ENCODE measurements around the gene RNF150. TPM values are rescaled to one million over a fixed set of nuclear protein-coding genes. Genes with fewer than 3 reads are reported as not detected.

Gene RNF150
- total RNA-seq, 4 donors from 2014 or later = 10.2 to 34.5 (median 24.2) TPM

DNA sequence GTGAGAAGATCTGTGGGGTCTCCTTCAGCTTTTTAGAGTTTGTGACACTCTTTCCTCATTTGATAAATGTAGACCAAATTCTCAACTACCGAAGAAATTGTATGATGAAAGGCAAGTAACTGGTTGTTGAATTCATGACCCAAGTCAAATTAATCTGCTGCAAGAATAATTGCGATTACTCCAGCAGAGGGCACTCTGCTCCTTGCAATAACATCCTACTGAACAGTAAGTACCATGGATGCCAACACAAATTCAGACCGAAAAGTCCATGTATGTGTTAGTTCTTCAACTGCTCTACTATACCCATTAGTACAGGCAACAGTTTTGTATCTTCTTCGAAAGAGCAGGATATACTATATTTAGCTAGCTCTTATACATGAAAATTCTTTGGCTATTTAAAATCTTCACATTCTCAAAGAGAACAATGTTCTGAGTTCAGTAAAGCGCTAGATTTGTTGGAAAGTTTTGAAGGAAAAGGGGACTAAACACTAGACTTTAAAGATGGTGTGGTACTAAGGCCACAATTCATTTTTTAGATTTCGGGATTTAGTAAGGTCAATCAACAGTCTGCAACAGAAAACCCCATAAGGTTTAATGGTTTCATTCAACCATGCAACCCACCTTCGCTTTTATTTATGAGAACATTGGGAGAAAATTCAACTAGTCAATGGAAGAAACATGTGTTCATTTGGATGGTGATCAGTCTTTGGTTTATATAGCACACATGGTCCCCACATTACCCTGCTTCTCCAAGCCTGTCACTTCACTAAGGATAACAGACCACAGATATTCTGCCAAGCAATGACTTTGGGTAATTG lies 271.7 kb downstream of the RNF150 start:
- Histone ChIP-seq H3K4me3 (replicated peaks in 1 of 3) (no peak overlapping the region), H3K27ac (no peak overlapping the region), H3K27me3 (no peaks in the 10 kb centered on the region), H3K9me3 (no peaks in the 10 kb centered on the region), H3K36me3 (no peaks in the 10 kb centered on the region), H3K4me1 (no peaks in the 10 kb centered on the region)
- intact Hi-C loops (cut with DNase I) = loop anchor here (5.0 kb wide), 1 partner anchor 271 kb away; the partner anchor contains the start of gene RNF150
- WGBS, 2 donors = 34 to 44% methylated on average over 7 of the region's 7 CpGs
- peak; percentile 75 to 76 for DNase-seq
- TF ChIP-seq, protein P1, sequence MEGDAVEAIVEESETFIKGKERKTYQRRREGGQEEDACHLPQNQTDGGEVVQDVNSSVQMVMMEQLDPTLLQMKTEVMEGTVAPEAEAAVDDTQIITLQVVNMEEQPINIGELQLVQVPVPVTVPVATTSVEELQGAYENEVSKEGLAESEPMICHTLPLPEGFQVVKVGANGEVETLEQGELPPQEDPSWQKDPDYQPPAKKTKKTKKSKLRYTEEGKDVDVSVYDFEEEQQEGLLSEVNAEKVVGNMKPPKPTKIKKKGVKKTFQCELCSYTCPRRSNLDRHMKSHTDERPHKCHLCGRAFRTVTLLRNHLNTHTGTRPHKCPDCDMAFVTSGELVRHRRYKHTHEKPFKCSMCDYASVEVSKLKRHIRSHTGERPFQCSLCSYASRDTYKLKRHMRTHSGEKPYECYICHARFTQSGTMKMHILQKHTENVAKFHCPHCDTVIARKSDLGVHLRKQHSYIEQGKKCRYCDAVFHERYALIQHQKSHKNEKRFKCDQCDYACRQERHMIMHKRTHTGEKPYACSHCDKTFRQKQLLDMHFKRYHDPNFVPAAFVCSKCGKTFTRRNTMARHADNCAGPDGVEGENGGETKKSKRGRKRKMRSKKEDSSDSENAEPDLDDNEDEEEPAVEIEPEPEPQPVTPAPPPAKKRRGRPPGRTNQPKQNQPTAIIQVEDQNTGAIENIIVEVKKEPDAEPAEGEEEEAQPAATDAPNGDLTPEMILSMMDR (IDR thresholded peaks at IDR 0.05) = peak; percentile 45 to 94 (median 71)
- TF ChIP-seq POLR2A (IDR thresholded peaks at IDR 0.05) = no peak

DNA sequence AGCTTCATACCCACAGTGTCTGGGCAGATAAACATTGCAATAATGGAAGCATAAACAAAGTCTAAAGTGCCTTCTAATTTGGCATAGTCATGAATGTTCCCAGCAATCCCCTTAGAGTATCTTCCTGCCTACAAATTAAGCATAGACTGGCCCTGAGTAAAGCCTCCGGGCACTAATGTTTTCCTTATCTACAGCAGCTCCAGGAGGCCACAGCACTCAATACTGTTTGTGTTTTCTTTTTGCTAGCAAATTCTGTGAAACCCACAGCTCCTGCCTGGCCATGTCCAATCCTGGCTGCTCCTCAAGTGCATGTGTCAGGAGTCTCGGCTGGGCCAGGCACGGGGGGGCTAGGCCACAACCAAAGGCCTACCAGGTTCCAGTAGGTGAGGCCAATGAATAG lies 274.4 kb downstream of the RNF150 start:
- TF ChIP-seq, protein P1 (IDR thresholded peaks at IDR 0.05) = no peak
- TF ChIP-seq POLR2A (IDR thresholded peaks at IDR 0.05) = no peak
- H3K4me1 ChIP-seq = no peaks in the 10 kb centered on the region
- H3K9me3 ChIP-seq = no peaks in the 10 kb centered on the region
- no peak overlapping the region for H3K4me3 ChIP-seq (replicated peaks in 1 of 3)
- intact Hi-C loops (cut with DNase I) = loop anchor here (10.0 kb wide), 1 partner anchor 494 kb away; no protein-coding TSS in a partner anchor
- 32 to 41% methylated on average over 3 of the region's 3 CpGs for WGBS, 2 donors
- peak; percentile 67 to 70 for DNase-seq
- no peaks in the 10 kb centered on the region for H3K36me3 ChIP-seq
- no peaks in the 10 kb centered on the region for H3K27me3 ChIP-seq
- peak overlapping the region in 1 of 3 donors; percentile 20 for H3K27ac ChIP-seq

DNA sequence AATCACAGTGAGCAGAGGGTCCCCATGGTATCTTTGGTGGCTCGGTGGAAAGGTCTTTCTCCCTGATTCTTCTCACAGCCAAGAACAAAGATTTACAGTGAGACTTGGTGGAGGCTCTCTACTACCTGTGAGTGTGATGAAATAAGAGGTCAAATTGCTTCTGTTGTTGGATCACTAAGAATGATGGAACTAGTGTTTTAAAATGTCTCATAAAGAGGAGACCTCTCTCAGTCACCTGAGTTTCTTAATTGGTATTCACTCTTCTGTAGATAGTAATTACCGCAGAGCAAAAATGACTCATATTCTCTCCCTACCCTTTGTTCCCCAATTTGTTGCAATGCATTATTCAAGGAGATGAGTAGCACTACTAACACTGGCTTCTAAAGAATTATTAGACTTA lies 276.2 kb downstream of the RNF150 start:
- 88 to 95% methylated on average over 2 of the region's 2 CpGs for WGBS, 2 donors
- no peaks in the 10 kb centered on the region for H3K4me1 ChIP-seq
- H3K27ac ChIP-seq = no peak overlapping the region

DNA sequence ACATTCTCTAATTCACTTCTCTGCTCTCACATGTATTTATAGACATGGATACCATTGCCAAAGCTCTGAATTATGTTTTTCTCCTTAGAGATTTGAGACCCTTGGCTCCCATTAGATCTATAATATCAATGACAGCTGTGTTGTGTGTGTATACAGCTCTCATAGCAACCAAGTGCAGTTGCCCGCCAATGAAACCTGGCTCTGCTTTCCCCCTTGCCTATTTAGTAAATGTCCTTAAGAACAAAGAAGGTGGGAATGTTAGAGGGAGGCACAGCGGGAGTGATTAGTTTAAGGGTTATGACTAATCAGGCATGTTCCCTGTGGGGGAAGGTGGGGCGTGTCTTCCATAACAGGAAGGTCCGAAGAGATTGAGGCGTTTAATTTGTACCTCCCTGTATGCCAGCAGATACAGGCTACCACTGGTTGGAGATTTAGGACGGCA lies 276.6 kb downstream of the RNF150 start:
- H3K9me3 ChIP-seq = no peaks in the 10 kb centered on the region
- no peak overlapping the region for H3K4me3 ChIP-seq (replicated peaks in 1 of 3)
- intact Hi-C loops (cut with DNase I) = loop anchor here (10.0 kb wide), 1 partner anchor 492 kb away; no protein-coding TSS in a partner anchor
- DNase-seq = no peak
- H3K27ac ChIP-seq = no peak overlapping the region
- H3K36me3 ChIP-seq = no peaks in the 10 kb centered on the region
- TF ChIP-seq, protein P1 (IDR thresholded peaks at IDR 0.05) = no peak
- no peak for TF ChIP-seq POLR2A (IDR thresholded peaks at IDR 0.05)
- H3K4me1 ChIP-seq = no peaks in the 10 kb centered on the region
- WGBS, 2 donors = 69 to 74% methylated on average over 6 of the region's 6 CpGs
- no peaks in the 10 kb centered on the region for H3K27me3 ChIP-seq

More for the DNA sequence above, 276.2 kb downstream of the RNF150 start:
- intact Hi-C loops (cut with DNase I) = loop anchor here (10.0 kb wide), 1 partner anchor 492 kb away; no protein-coding TSS in a partner anchor
- no peaks in the 10 kb centered on the region for H3K36me3 ChIP-seq
- no peak overlapping the region for H3K4me3 ChIP-seq (replicated peaks in 1 of 3)
- no peak for DNase-seq
- no peaks in the 10 kb centered on the region for H3K9me3 ChIP-seq
- no peak for TF ChIP-seq POLR2A (IDR thresholded peaks at IDR 0.05)
- TF ChIP-seq, protein P1 (IDR thresholded peaks at IDR 0.05) = no peak
- H3K27me3 ChIP-seq = no peaks in the 10 kb centered on the region

DNA sequence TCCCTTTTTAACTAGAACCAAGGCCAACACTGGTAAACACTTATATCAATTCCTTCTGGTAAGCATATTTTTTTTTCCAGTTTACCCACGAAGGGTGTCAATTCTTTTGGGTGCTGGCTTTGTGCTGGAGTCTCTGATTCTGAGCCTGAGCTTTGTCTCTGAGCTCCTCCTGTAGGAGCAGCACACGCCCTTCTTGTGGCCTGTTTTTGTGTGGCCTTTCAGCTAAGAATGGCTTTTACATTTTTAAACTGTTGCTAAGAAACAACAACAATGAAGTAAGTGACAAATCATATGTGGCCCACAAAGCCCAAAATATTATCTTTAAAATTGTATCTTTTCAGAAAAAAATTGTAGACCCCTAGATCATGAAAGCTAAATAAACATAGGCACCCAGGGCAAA lies 279.1 kb downstream of the RNF150 start:
- H3K27me3 ChIP-seq = no peaks in the 10 kb centered on the region
- H3K9me3 ChIP-seq = no peaks in the 10 kb centered on the region
- no peak for DNase-seq
- TF ChIP-seq, protein P1 (IDR thresholded peaks at IDR 0.05) = no peak
- TF ChIP-seq POLR2A (IDR thresholded peaks at IDR 0.05) = no peak
- WGBS, 2 donors = 69 to 72% methylated on average over 2 of the region's 2 CpGs
- H3K27ac ChIP-seq = no peak overlapping the region
- H3K4me1 ChIP-seq = no peaks in the 10 kb centered on the region
- H3K4me3 ChIP-seq (replicated peaks in 1 of 3) = no peak overlapping the region
- H3K36me3 ChIP-seq = no peaks in the 10 kb centered on the region
- intact Hi-C loops (cut with DNase I) = loop anchor here (5.0 to 10.0 kb wide), 2 partner anchors 257 to 489 kb away; no protein-coding TSS in a partner anchor

Data from thyroid gland (tissue), 4 donors.